ENCODE measurements around the gene PPM1B. TPM values are rescaled to one million over a fixed set of nuclear protein-coding genes. Genes with fewer than 3 reads are reported as not detected.
A peak's percentile ranks its signal among the peaks of the same experiment; 100 is the strongest.
"Not testable (repeated sequence)": the region's sequence is repeated elsewhere in the genome, so short reads cannot be mapped to it uniquely, and the experiment has no call there.

Gene PPM1B
- total and polyA plus RNA-seq, 11 donors: 22.6 to 65.9 (median 48.0) TPM

- peak overlapping the region in 11 of 12 donors; percentile 30 to 96 (median 90) for H3K27ac ChIP-seq
- no peaks in the 10 kb centered on the region for H3K36me3 ChIP-seq
- intact Hi-C loops (cut with DNase I): no loop called here
- DNase-seq: no peak
- H3K4me3 ChIP-seq: peak overlapping the region in 11 of 12 donors; percentile 79 to 96 (median 90)
- H3K27me3 ChIP-seq: no peaks in the 10 kb centered on the region
- H3K4me1 ChIP-seq: peaks cover 0 to 45% (median 21%) of the 10 kb centered on the region in 12 donors
- no peaks in the 10 kb centered on the region for H3K9me3 ChIP-seq
- 1 to 3% (median 2%) methylated on average over 3 of the region's 3 CpGs for WGBS, 4 donors
- TF ChIP-seq, protein P1, sequence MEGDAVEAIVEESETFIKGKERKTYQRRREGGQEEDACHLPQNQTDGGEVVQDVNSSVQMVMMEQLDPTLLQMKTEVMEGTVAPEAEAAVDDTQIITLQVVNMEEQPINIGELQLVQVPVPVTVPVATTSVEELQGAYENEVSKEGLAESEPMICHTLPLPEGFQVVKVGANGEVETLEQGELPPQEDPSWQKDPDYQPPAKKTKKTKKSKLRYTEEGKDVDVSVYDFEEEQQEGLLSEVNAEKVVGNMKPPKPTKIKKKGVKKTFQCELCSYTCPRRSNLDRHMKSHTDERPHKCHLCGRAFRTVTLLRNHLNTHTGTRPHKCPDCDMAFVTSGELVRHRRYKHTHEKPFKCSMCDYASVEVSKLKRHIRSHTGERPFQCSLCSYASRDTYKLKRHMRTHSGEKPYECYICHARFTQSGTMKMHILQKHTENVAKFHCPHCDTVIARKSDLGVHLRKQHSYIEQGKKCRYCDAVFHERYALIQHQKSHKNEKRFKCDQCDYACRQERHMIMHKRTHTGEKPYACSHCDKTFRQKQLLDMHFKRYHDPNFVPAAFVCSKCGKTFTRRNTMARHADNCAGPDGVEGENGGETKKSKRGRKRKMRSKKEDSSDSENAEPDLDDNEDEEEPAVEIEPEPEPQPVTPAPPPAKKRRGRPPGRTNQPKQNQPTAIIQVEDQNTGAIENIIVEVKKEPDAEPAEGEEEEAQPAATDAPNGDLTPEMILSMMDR (IDR thresholded peaks at IDR 0.05): no peak
- ATAC-seq: no peak
These were observed 1.6 kb downstream of the PPM1B start for GRCh38 chr2:44170311-44170717.

DNA sequence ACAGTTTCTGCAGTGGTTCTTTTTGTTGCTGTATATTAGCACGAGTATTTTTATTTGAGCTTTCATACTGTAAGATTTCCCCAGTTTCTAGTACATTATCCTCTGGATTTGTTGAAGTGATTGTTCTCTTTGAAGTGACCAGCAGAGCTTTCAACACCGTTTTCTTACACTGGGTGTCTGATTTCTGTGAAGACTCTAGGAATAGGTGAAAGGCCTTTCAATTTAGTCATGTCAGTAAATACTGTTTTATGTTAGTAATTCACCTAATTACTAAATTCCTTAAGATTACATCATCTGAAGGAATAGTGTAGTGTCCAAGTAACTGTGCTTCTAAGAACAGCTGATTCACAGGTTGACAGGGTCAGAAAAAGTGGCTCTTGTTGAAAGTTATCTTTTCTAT lies 2.3 kb downstream of the PPM1B start:
- peak overlapping the region in 9 of 12 donors; percentile 51 to 96 (median 91) for H3K27ac ChIP-seq
- peaks cover 0 to 52% (median 24%) of the 10 kb centered on the region in 12 donors for H3K4me1 ChIP-seq
- no peaks in the 10 kb centered on the region for H3K9me3 ChIP-seq
- WGBS, 4 donors: 20 to 34% (median 25%) methylated on average over 2 of the region's 2 CpGs
- TF ChIP-seq POLR2A (IDR thresholded peaks at IDR 0.05): no peak
- intact Hi-C loops (cut with DNase I): no loop called here
- H3K4me3 ChIP-seq: peak overlapping the region in 8 of 12 donors; percentile 79 to 96 (median 91)
- DNase-seq (no peak), ATAC-seq (no peak)
- no peaks in the 10 kb centered on the region for H3K27me3 ChIP-seq
- H3K36me3 ChIP-seq: no peaks in the 10 kb centered on the region

DNA sequence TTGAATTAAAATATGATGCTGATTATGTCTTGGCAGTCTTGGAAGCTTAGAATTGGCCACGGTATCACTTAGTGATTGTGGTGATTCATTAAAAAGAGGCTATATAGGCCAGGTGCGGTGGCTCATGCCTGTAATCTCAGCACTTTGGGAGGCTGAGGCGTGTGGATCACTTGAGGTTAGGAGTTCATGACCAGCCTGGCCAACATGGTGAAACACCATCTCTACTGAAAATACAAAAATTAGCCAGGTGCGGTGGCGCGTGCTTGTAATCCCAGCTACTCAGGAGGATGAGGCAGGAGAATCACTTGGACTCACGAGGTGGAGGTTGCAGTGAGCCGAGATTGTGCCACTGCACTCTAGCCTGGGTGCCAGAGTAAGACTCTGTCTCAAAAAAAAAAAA lies 2.8 kb downstream of the PPM1B start:
- H3K27me3 ChIP-seq; intact Hi-C loops (cut with DNase I); ATAC-seq; H3K36me3 ChIP-seq; DNase-seq; H3K9me3 ChIP-seq: not testable (repeated sequence)
- 75 to 85% (median 80%) methylated on average over 8 of the region's 8 CpGs for WGBS, 4 donors
- Histone ChIP-seq H3K4me1 (peaks cover 0 to 56% (median 25%) of the 10 kb centered on the region in 12 donors), H3K27ac (peak overlapping the region in 5 of 12 donors; percentile 51 to 96 (median 91)), H3K4me3 (peak overlapping the region in 6 of 12 donors; percentile 79 to 96 (median 90))

- peaks cover 0 to 68% (median 28%) of the 10 kb centered on the region in 12 donors for H3K4me1 ChIP-seq
- no peak overlapping the region for H3K27ac ChIP-seq
- H3K9me3 ChIP-seq: no peaks in the 10 kb centered on the region
- DNase-seq (no peak), ATAC-seq (no peak)
- intact Hi-C loops (cut with DNase I): no loop called here
- 90 to 97% (median 94%) methylated on average over 4 of the region's 4 CpGs for WGBS, 4 donors
- no peak overlapping the region for H3K4me3 ChIP-seq
- H3K27me3 ChIP-seq: no peaks in the 10 kb centered on the region
- TF ChIP-seq, protein P1 (IDR thresholded peaks at IDR 0.05): no peak
- TF ChIP-seq POLR2A (IDR thresholded peaks at IDR 0.05): no peak
- no peaks in the 10 kb centered on the region for H3K36me3 ChIP-seq
These were observed 3.9 kb downstream of the PPM1B start for GRCh38 chr2:44172576-44172975.

DNA sequence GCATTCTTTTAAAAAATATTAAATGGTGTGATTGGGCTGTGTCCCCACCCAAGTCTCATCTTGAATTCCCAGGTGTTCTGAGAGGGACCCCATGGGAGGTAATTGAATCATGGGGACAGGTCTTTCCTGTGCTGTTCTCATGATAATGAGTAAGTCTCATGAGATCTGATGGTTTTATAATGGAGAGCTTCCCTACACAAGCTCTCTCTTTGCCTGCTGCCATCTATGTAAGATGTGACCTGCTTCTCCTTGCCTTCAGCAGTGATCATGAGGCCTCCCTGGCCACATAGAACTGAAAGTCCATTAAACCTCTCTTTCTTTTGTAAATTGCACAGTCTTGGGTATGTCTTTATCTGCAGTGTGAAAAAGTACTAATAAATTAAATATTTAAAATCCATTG lies 10.3 kb downstream of the PPM1B start:
- Histone ChIP-seq H3K4me3 (no peak overlapping the region), H3K36me3 (peaks cover 0 to 7% (median 0%) of the 10 kb centered on the region in 9 donors), H3K27me3 (no peaks in the 10 kb centered on the region), H3K27ac (no peak overlapping the region), H3K4me1 (peaks cover 0 to 58% (median 15%) of the 10 kb centered on the region in 12 donors), H3K9me3 (no peaks in the 10 kb centered on the region)
- ATAC-seq: no peak
- intact Hi-C loops (cut with DNase I): no loop called here
- no peak for TF ChIP-seq POLR2A (IDR thresholded peaks at IDR 0.05)
- TF ChIP-seq, protein P1 (IDR thresholded peaks at IDR 0.05): no peak
- no peak for DNase-seq

Measured in heart left ventricle (tissue), 16 donors.